GM23338 (cell line): Measurements from ENCODE around the gene RHEBL1. TPM values are rescaled to one million over a fixed set of nuclear protein-coding genes. Genes with fewer than 3 reads are reported as not detected.

ENCODE experiments used
- ATAC-seq: fragments of 200-7000 bp; cut with Tn5 transposase; 3 replicates; pipeline ENCODE4 v1.9.1; 2020
- DNase-seq: peaks from one replicate; pipeline ENCODE4 v3.0.0-alpha.2; 2015; ENCODE audit warnings: low spot score
- H2AFZ ChIP-seq: fragments of 200-600 bp; sonication (generic); 2 replicates; pipeline ENCODE4 v1.8.0; 2016; ENCODE audit warnings: antibody characterized with exemption, mild to moderate bottlenecking, moderate library complexity
- H3F3A ChIP-seq: fragments of 200-600 bp; sonication (generic); replicated peaks from 2 replicates; pipeline ENCODE4 v1.8.0; 2017; ENCODE audit warnings: antibody characterized with exemption, mixed run types, low read depth
- H3K27ac ChIP-seq: fragments of 200-600 bp; sonication (generic); 2 replicates; pipeline ENCODE4 v1.6.1; 2016; ENCODE audit warnings: low read depth
- H3K27me3 ChIP-seq: fragments of 200-600 bp; sonication (generic); 2 replicates; pipeline ENCODE4 v1.8.0; 2016; ENCODE audit warnings: mild to moderate bottlenecking, mixed run types, moderate library complexity; ENCODE audit not compliant: insufficient read depth
- H3K36me3 ChIP-seq: fragments of 200-600 bp; sonication (generic); 2 replicates; pipeline ENCODE4 v1.8.0; 2016; ENCODE audit warnings: mild to moderate bottlenecking; ENCODE audit not compliant: insufficient read depth
- H3K4me1 ChIP-seq: fragments of 200-600 bp; sonication (generic); 2 replicates; pipeline ENCODE4 v1.8.0; 2016; ENCODE audit warnings: mild to moderate bottlenecking, moderate library complexity; ENCODE audit not compliant: insufficient read depth
- H3K4me2 ChIP-seq: fragments of 200-600 bp; sonication (generic); 2 replicates; pipeline ENCODE4 v1.7.1; 2017; ENCODE audit warnings: mixed run types
- H3K4me3 ChIP-seq: fragments of 200-600 bp; sonication (generic); 2 replicates; pipeline ENCODE4 v1.6.1; 2016; ENCODE audit warnings: mixed run types
- H3K79me2 ChIP-seq: fragments of 200-600 bp; sonication (generic); replicated peaks from 2 replicates; pipeline ENCODE4 v1.8.0; 2017; ENCODE audit warnings: mild to moderate bottlenecking; ENCODE audit not compliant: insufficient read depth
- H3K9me2 ChIP-seq: fragments of 200-600 bp; sonication (generic); 2 replicates; pipeline ENCODE4 v1.8.0; 2017; ENCODE audit not compliant: insufficient read depth
- H4K20me1 ChIP-seq: fragments of 200-600 bp; sonication (generic); replicated peaks from 2 replicates; pipeline ENCODE4 v1.8.0; 2017; ENCODE audit warnings: mild to moderate bottlenecking; ENCODE audit not compliant: insufficient read depth
- H3K27ac Mint-ChIP-seq: 2 replicates; pipeline ENCODE4 v1.8.0; 2020; ENCODE audit warnings: inconsistent platforms, mild to moderate bottlenecking, moderate library complexity, mixed read lengths
- H3K27me3 Mint-ChIP-seq: 3 replicates; pipeline ENCODE4 v1.8.0; 2022; ENCODE audit warnings: low read depth, mild to moderate bottlenecking, moderate library complexity, mixed read lengths, inconsistent platforms; ENCODE audit not compliant: insufficient read depth, poor library complexity
- H3K36me3 Mint-ChIP-seq: 3 replicates; pipeline ENCODE4 v1.8.0; 2021; ENCODE audit warnings: low read depth, mild to moderate bottlenecking, inconsistent platforms, moderate library complexity, mixed read lengths
- H3K4me1 Mint-ChIP-seq: 3 replicates; pipeline ENCODE4 v1.8.0; 2020; ENCODE audit warnings: mild to moderate bottlenecking, inconsistent platforms, mixed read lengths
- H3K4me3 Mint-ChIP-seq: 3 replicates; pipeline ENCODE4 v1.8.0; 2021; ENCODE audit warnings: moderate library complexity, mild to moderate bottlenecking, inconsistent platforms, mixed read lengths
- H3K9me3 Mint-ChIP-seq: 3 replicates; pipeline ENCODE4 v1.8.0; 2020; ENCODE audit warnings: moderate library complexity, mild to moderate bottlenecking, inconsistent platforms, mixed read lengths
- CREB1 ChIP-seq: fragments of 250-450 bp; sonication (Bioruptor Pico); IDR thresholded peaks from 2 replicates; pipeline ENCODE4 v1.5.0; 2020; ENCODE audit warnings: low read depth, mild to moderate bottlenecking, moderate library complexity
- JUNB ChIP-seq: IDR thresholded peaks from one replicate; pipeline ENCODE4 v1.6.1; 2016; ENCODE audit warnings: antibody characterized with exemption; ENCODE audit not compliant: unreplicated experiment
- POLR2AphosphoS5 ChIP-seq: IDR thresholded peaks from 2 replicates; pipeline ENCODE4 v1.6.1; 2016; ENCODE audit warnings: antibody characterized with exemption, low read depth
- ZNF114 ChIP-seq: fragments of 250-450 bp; sonication (Bioruptor Pico); IDR thresholded peaks from 2 replicates; pipeline ENCODE4 v1.5.0; 2020; ENCODE audit warnings: mild to moderate bottlenecking, moderate library complexity
- ZNF331 ChIP-seq: fragments of 250-450 bp; sonication (Bioruptor Pico); IDR thresholded peaks from 2 replicates; pipeline ENCODE4 v1.5.0; 2020; ENCODE audit warnings: low read depth, mild to moderate bottlenecking, moderate library complexity
- polyA plus RNA-seq: library from polyadenylated mRNA; unstranded; fragments of >200 nt; fragmentation: Nextera tagmentation; extraction: Ambion mirVana; gene quantifications from 2 replicates; pipeline ENCODE4 v1.2.1, GENCODE V29; 2016
- total RNA-seq: library from RNA; depleted of rRNA; stranded (reverse); fragments of >200 nt; shearing (Covaris generic); gene quantifications from 2 replicates; pipeline ENCODE4 v1.2.3, GENCODE V29; 2014
- TF ChIP-seq, protein P1 (sequence below), 2 experiments: fragments of 200-600 bp in 1 of 2; sonication (generic) in 1 of 2; conservative IDR thresholded peaks; 2 replicates each; pipeline versions ENCODE4 v1.5.1 to v1.6.1; 2016 to 2017; ENCODE audit warnings: antibody characterized with exemption in 2 of 2, low read depth in 2 of 2, mild to moderate bottlenecking in 2 of 2, moderate library complexity in 1 of 2
- TF ChIP-seq, protein P2 (sequence below): IDR thresholded peaks from 2 replicates; pipeline ENCODE4 v1.6.1; 2016; ENCODE audit warnings: antibody characterized with exemption
- TF ChIP-seq, protein P3 (sequence below): IDR thresholded peaks from one replicate; pipeline ENCODE4 v1.6.1; 2018; ENCODE audit warnings: antibody characterized with exemption; ENCODE audit not compliant: unreplicated experiment

Gene RHEBL1
- total and polyA plus RNA-seq, 2 experiments from 2014 or later = 9.4 to 11.8 TPM

- ATAC-seq = no peak
- H3K27ac Mint-ChIP-seq = peak overlapping the region; percentile 100
Observed at GRCh38 chr12:49061157-49061650, 8.6 kb downstream of the RHEBL1 start.

GRCh38 chr12:49060237-49061156, 9.3 kb downstream of the RHEBL1 start, which contains the start of gene KMT2D:
KMT2D (minus strand) TSS chr12:49060794; CDS start chr12:49055324, 5,470 bp downstream.
- peak within 1 kb of the TSS; percentile 99 for H3K4me3 ChIP-seq
- no peaks in the 10 kb centered on the region for H3K36me3 ChIP-seq
- H3K27me3 ChIP-seq = no peaks in the 10 kb centered on the region
- H4K20me1 ChIP-seq = peaks cover 36% of the 10 kb centered on the region
- no peaks in the 10 kb centered on the region for H3K9me2 ChIP-seq
- Mint-ChIP-seq H3K9me3 (no peaks in the 10 kb centered on the region), H3K4me3 (peak within 1 kb of the TSS; percentile 97), H3K27me3 (peaks cover 24% of the 10 kb centered on the region), H3K36me3 (peaks cover 8% of the 10 kb centered on the region), H3K4me1 (peaks cover 47% of the 10 kb centered on the region), H3K27ac (peak within 1 kb of the TSS; percentile 100)
- peak within 1 kb of the TSS; percentile 92 for H2AFZ ChIP-seq
- H3K27ac ChIP-seq = peak within 1 kb of the TSS; percentile 99
- no peaks in the 10 kb centered on the region for H3F3A ChIP-seq
- H3K4me1 ChIP-seq = peaks cover 29% of the 10 kb centered on the region
- peak within 1 kb of the TSS; percentile 98 for H3K4me2 ChIP-seq
- peak; percentile 67 for ATAC-seq
- peak; percentile 98 for DNase-seq
- TF ChIP-seq, protein P1, sequence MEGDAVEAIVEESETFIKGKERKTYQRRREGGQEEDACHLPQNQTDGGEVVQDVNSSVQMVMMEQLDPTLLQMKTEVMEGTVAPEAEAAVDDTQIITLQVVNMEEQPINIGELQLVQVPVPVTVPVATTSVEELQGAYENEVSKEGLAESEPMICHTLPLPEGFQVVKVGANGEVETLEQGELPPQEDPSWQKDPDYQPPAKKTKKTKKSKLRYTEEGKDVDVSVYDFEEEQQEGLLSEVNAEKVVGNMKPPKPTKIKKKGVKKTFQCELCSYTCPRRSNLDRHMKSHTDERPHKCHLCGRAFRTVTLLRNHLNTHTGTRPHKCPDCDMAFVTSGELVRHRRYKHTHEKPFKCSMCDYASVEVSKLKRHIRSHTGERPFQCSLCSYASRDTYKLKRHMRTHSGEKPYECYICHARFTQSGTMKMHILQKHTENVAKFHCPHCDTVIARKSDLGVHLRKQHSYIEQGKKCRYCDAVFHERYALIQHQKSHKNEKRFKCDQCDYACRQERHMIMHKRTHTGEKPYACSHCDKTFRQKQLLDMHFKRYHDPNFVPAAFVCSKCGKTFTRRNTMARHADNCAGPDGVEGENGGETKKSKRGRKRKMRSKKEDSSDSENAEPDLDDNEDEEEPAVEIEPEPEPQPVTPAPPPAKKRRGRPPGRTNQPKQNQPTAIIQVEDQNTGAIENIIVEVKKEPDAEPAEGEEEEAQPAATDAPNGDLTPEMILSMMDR (conservative IDR thresholded peaks at IDR 0.05; ENCODE audit: low read depth in 2 of 2) = 0 out of 4 replicates have a peak, but pooled peaks of 1 of the 2 experiments have one; percentile 14
- peak; percentile 94 for TF ChIP-seq CREB1 (CRISPR knock-in tag)
- TF ChIP-seq, protein P2, sequence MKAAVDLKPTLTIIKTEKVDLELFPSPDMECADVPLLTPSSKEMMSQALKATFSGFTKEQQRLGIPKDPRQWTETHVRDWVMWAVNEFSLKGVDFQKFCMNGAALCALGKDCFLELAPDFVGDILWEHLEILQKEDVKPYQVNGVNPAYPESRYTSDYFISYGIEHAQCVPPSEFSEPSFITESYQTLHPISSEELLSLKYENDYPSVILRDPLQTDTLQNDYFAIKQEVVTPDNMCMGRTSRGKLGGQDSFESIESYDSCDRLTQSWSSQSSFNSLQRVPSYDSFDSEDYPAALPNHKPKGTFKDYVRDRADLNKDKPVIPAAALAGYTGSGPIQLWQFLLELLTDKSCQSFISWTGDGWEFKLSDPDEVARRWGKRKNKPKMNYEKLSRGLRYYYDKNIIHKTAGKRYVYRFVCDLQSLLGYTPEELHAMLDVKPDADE = peak; percentile 65
- no peak for TF ChIP-seq ZNF331 (CRISPR knock-in tag)
- peak; percentile 37; the same call in 1 of the 2 replicates for TF ChIP-seq POLR2AphosphoS5
- TF ChIP-seq JUNB = no peak
- 0 out of 2 replicates have a peak, but pooled peaks have one; percentile 64 for TF ChIP-seq ZNF114
- peaks cover 46% of the 10 kb centered on the region for H3K79me2 ChIP-seq

More at GRCh38 chr12:49061157-49061650, 8.6 kb downstream of the RHEBL1 start:
- Mint-ChIP-seq H3K4me1 (peaks cover 40% of the 10 kb centered on the region), H3K9me3 (no peaks in the 10 kb centered on the region; the same call in 2 of the 3 replicates), H3K27me3 (peaks cover 21% of the 10 kb centered on the region), H3K4me3 (peak overlapping the region; percentile 81), H3K36me3 (peaks cover 4% of the 10 kb centered on the region; the same call in 1 of the 3 replicates)
- Histone ChIP-seq H2AFZ (peak overlapping the region; percentile 92), H3K27ac (peak overlapping the region; percentile 99), H3K79me2 (peaks cover 39% of the 10 kb centered on the region), H3K27me3 (no peaks in the 10 kb centered on the region), H4K20me1 (peaks cover 32% of the 10 kb centered on the region), H3K4me3 (peak overlapping the region; percentile 99), H3K9me2 (no peaks in the 10 kb centered on the region), H3K4me2 (peak overlapping the region; percentile 98), H3F3A (no peaks in the 10 kb centered on the region), H3K36me3 (no peaks in the 10 kb centered on the region), H3K4me1 (peaks cover 28% of the 10 kb centered on the region)
- TF ChIP-seq JUNB = no peak
- TF ChIP-seq, protein P3, sequence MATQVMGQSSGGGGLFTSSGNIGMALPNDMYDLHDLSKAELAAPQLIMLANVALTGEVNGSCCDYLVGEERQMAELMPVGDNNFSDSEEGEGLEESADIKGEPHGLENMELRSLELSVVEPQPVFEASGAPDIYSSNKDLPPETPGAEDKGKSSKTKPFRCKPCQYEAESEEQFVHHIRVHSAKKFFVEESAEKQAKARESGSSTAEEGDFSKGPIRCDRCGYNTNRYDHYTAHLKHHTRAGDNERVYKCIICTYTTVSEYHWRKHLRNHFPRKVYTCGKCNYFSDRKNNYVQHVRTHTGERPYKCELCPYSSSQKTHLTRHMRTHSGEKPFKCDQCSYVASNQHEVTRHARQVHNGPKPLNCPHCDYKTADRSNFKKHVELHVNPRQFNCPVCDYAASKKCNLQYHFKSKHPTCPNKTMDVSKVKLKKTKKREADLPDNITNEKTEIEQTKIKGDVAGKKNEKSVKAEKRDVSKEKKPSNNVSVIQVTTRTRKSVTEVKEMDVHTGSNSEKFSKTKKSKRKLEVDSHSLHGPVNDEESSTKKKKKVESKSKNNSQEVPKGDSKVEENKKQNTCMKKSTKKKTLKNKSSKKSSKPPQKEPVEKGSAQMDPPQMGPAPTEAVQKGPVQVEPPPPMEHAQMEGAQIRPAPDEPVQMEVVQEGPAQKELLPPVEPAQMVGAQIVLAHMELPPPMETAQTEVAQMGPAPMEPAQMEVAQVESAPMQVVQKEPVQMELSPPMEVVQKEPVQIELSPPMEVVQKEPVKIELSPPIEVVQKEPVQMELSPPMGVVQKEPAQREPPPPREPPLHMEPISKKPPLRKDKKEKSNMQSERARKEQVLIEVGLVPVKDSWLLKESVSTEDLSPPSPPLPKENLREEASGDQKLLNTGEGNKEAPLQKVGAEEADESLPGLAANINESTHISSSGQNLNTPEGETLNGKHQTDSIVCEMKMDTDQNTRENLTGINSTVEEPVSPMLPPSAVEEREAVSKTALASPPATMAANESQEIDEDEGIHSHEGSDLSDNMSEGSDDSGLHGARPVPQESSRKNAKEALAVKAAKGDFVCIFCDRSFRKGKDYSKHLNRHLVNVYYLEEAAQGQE = no peak
- no peak for DNase-seq
